ENCODE results near the gene KCNQ1.

DNA sequence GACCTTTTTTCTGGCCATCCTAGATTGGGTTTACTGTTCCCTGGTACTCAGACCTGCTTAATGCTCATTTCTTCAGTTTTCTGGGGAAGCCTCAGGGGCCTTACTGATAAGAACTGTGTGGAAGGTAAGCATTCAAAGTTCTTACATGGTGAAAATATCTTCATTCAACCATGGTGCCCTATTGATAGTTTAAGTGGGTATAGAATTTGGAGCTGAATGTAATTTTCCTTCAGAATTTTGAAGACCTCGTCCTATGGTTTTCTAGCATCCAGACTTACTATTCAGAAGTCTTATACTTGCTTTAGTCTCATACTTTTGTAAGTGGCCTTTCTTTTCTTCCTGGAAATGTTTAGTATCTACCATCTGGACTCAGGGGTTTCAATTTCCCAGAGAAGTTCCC, 365.0 kb downstream of the KCNQ1 start:
- no peak for TF ChIP-seq EZH2 (IDR thresholded peaks at IDR 0.05; ENCODE audit: borderline replicate concordance, low read depth, low read length, severe bottlenecking)
- TF ChIP-seq, protein P1, sequence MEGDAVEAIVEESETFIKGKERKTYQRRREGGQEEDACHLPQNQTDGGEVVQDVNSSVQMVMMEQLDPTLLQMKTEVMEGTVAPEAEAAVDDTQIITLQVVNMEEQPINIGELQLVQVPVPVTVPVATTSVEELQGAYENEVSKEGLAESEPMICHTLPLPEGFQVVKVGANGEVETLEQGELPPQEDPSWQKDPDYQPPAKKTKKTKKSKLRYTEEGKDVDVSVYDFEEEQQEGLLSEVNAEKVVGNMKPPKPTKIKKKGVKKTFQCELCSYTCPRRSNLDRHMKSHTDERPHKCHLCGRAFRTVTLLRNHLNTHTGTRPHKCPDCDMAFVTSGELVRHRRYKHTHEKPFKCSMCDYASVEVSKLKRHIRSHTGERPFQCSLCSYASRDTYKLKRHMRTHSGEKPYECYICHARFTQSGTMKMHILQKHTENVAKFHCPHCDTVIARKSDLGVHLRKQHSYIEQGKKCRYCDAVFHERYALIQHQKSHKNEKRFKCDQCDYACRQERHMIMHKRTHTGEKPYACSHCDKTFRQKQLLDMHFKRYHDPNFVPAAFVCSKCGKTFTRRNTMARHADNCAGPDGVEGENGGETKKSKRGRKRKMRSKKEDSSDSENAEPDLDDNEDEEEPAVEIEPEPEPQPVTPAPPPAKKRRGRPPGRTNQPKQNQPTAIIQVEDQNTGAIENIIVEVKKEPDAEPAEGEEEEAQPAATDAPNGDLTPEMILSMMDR (IDR thresholded peaks at IDR 0.05; ENCODE audit: extremely low read depth in 1 of 2, insufficient read depth in 1 of 2, low read depth in 1 of 2, low read length in 2 of 2): no peak
- TF ChIP-seq POLR2AphosphoS5 (IDR thresholded peaks at IDR 0.05; ENCODE audit: insufficient read depth, low read depth, low read length): no peak
- TF ChIP-seq POLR2A (IDR thresholded peaks at IDR 0.05; ENCODE audit: low read depth, low read length): no peak
- no peak for TF ChIP-seq MYC (IDR thresholded peaks at IDR 0.05; ENCODE audit: low read depth, low read length)
- TF ChIP-seq JUN (IDR thresholded peaks at IDR 0.05; ENCODE audit: borderline replicate concordance, insufficient read depth, insufficient read length, low read depth): no peak
